GM21528 (cell line): ENCODE results near the gene SHMT2.

Experiments used
- ATAC-seq: cut with Tn5 transposase; IDR thresholded peaks from one replicate; pipeline ENCODE4 v1.9.1; 2021; ENCODE audit warnings: mild to moderate bottlenecking, moderate library complexity; ENCODE audit not compliant: unreplicated experiment, low FRiP score

The SHMT2 gene

DNA sequence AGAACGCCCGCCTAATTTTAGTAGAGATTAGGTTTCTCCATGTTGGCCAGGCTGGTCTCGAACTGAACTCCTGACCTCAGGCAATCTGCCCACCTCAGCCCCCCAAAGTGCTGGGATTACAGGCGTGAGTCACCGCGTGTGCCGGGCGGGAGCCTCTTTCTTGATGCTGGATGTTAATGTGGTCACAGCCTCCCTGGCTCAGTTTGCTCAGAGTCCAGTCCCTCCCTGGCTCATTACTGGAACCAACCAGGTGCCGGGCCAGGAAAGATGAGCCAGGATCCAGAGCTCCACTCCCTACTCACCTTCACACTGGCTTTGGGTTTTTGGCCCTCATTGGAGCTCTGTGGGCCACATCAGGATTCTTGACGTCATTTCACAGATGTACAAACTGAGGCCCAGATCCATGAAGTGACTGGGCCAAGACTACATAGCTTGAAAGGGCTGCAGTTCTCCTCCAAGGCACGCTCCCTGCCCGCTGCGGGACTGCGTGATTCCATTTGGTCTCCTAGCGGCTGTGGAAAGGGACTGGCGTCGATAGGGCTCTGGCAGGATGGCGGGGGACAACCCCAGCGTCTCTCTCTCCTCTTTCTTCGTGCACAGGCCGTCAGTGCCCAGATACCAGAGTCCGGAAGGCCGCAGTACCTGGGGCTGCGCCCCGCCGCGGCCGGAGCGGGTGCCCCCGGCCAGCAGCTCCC lies 5.1 kb upstream of the SHMT2 start:
- ATAC-seq, result no peak

DNA sequence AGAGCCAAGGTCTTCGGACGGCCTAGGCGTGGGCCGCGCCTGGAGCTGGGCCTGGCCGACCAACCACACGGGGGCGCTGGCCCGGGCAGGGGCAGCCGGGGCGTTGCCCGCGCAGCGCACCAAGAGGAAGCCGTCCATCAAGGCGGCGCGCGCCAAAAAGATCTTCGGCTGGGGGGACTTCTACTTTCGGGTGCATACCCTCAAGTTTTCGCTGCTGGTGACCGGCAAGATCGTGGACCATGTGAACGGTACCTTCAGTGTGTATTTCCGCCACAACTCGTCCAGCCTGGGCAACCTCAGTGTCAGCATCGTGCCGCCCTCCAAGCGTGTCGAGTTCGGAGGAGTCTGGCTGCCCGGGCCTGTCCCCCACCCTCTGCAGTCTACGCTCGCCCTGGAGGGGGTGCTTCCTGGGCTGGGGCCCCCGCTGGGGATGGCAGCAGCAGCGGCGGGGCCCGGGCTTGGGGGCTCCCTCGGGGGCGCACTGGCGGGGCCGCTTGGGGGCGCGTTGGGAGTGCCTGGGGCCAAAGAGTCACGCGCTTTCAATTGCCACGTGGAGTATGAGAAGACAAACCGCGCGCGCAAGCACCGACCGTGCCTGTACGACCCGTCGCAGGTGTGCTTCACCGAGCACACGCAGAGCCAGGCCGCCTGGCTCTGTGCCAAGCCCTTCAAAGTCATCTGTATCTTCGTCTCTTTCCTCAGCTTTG lies 4.4 kb upstream of the SHMT2 start:
- no peak for ATAC-seq

DNA sequence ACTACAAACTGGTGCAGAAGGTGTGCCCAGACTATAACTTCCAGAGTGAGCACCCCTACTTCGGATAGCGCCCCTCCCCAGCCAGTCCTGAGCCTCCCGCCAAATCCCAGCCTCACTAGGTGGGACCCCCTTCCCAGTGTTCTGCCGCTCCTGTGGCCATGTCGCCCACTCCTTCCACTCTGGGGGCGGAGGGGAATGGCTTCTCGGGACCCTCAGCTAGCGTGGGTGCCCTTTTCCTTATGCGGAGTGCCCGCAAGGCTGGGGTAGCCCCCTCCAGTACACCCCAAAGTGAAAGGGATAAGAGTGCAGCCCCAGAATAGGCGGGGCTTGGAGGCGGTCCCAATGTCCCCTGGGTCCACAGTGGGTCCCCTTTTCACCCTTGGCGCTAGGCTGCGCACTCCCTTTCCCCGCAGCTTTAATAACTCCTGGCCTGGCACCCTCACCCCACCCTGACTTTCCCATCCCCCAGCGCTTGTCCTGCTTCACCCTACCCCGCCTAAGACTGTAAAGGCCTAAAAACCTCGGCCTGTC lies 3.8 kb upstream of the SHMT2 start:
- no peak for ATAC-seq

DNA sequence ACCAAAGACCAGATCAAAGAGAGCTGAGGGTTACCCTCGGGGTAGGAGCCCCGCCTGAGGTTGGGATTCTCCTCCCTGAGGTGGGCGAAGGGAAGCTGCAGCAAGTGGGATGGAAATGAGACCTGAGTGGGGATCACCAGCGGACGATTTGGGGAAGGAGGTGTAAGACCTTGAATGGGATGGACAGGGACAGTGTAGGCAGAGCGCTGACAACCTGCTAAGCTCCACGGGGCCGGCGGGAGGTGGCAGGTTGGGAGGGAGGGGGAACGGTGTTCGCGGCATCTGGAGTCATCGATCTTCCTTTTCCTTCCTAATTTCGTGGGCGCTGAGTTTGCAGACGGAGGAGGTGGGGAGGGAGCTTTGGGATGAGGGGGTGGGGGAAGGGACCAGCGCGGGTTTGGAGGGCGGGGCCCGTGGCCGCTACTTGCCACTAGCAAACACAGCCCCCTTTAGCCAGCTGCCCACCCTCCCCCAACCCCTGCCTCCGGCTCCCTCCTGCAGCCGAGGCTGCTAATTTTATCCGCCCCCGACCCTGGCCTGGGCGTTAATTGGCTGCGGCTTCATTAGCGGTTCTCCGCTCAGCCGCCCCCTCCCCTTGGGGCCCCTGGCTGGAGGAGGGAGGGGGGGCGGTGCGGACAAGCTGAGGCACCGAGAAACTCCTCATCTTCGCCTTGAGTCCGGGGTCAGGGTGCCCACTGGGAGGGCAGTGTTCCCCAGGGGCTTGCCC lies 2.8 kb upstream of the SHMT2 start:
- no peak for ATAC-seq

DNA sequence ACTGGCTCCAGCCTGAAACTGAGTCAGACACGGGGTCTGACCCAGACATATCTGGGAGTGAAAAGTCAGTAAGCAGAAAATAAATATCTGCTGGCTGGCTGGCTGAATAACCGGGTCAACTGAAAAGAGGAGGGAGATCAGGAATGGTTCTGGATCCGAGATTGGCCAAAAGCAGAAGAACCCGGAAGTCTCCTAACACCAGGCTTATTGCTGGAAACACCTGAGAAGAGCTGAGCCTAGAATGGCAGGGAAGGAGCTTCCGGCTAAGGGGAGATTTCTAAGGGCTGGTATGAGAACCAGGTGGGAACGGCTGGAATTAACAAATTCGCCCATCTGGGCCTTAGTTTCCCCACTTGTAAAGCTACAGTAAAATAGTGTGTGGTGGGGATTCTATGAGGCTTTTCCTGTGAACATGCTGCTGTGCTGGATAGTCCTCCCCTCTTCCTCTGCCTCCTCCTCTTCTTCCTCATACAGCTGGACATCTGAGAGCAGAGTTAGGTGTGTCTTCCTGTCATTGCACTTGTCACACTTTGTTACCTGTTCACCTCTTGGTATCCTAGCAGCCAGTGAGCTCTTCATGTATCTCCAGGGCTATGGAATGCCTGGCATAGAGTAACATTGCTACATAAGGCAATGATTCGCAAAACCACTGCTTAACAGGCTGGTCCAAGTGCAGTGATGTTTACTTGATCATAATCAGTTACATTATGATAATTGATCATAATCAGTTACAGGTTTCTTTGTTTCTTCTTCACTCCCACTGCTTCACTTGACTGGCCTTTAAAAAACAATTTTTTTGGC lies 2.0 kb upstream of the SHMT2 start:
- ATAC-seq, result no peak

DNA sequence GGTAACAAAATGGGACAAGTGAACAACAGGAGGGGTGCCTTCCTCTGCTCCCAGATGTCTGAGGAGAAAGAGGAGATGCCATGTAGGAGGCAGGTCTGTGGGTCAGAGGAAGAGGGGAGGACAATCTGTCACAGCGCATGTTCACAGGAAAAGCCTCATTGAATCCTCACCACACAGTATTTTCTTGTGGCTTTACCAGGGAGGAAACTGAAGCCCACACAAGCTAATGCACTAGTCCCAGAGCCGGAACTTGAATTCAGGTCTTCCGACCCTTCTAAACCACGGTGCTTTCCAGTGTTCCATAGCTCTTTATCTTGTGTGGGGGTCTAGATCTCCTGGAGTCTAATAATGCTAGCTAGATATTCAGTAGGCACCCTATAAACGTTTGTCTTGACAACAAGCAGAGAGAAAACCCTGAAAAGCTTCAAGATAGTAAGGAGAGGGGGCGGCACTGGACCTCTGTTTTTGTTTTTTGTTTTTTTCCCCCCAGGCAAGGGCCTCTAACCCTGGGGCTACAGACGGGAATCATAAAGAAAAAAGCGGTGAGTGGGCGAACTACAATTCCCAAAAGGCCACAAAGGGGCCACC lies 371 bp upstream of the SHMT2 start:
- ATAC-seq, result no peak

DNA sequence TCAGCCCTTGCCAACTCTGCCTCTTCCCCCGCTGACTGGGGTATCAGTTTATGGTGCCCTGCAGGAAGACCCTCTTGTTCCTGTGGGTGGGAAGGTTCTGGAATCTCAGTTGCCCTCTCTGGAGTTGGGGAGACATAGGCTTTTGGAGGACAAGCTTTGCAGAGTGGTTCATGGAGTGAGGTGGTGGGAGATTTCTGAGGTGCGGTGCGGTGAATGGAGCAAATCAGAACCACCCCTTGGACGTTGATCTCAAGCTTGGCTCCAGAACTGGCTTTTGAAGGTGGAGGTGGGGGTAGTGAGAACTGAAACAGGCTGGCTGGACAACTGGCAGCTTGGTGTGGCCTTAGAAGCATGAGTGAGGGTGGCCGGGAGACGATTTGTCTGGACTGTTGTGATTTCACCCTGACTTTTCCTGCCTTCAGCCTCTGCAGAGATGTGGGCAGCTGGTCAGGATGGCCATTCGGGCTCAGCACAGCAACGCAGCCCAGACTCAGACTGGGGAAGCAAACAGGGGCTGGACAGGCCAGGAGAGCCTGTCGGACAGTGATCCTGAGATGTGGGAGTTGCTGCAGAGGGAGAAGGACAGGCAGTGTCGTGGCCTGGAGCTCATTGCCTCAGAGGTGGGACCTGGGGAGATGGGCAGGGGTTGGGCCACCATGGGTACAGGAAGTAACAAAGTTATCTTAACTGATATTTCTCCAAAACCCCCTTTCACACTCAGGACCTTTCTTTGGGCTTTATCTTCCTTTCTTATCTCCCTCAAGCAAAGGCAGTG lies 1.1 kb downstream of the SHMT2 start:
- no peak for ATAC-seq

DNA sequence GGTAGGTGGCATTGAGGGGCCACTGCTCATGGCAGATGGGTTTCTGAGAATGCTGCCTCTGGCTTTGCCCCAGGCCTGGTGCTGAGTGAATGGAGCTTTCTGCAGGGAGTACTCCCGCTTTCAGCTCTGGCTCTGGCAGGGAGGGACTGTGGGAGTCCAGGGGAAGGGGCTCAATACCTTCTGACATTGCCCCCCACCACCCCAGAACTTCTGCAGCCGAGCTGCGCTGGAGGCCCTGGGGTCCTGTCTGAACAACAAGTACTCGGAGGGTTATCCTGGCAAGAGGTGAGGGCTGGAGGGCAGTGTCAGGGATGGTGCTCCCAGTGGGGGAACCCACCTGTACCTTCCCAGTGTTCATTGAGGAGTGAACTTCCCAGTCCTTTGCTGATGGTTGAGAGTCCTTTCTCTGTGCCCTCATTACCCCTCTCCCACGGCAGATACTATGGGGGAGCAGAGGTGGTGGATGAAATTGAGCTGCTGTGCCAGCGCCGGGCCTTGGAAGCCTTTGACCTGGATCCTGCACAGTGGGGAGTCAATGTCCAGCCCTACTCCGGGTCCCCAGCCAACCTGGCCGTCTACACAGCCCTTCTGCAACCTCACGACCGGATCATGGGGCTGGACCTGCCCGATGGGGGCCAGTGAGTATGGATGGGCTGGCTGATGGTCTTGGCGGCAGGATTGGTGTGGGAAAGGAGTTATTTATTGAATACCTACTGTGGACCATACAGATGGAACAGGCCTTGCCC lies 1.9 kb downstream of the SHMT2 start:
- no peak for ATAC-seq

DNA sequence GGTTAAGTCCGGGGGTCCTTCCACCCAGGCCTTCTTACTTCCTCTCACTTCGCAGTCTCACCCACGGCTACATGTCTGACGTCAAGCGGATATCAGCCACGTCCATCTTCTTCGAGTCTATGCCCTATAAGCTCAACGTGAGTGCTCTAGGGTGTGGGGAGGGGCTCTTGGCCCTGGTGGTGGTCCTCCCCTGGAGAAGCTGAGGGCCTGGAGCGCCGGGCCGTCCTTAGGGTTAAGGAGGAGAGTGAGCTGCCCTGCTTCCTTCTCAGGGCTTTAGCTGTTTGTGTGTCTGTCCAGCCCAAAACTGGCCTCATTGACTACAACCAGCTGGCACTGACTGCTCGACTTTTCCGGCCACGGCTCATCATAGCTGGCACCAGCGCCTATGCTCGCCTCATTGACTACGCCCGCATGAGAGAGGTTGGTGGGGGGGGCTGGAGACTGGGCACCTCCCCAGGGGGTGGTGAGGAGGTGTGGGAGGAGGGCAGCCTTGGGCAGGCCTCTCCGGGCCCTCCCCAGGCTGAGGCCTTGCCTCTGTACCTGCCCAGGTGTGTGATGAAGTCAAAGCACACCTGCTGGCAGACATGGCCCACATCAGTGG lies 2.7 kb downstream of the SHMT2 start:
- no peak for ATAC-seq

DNA sequence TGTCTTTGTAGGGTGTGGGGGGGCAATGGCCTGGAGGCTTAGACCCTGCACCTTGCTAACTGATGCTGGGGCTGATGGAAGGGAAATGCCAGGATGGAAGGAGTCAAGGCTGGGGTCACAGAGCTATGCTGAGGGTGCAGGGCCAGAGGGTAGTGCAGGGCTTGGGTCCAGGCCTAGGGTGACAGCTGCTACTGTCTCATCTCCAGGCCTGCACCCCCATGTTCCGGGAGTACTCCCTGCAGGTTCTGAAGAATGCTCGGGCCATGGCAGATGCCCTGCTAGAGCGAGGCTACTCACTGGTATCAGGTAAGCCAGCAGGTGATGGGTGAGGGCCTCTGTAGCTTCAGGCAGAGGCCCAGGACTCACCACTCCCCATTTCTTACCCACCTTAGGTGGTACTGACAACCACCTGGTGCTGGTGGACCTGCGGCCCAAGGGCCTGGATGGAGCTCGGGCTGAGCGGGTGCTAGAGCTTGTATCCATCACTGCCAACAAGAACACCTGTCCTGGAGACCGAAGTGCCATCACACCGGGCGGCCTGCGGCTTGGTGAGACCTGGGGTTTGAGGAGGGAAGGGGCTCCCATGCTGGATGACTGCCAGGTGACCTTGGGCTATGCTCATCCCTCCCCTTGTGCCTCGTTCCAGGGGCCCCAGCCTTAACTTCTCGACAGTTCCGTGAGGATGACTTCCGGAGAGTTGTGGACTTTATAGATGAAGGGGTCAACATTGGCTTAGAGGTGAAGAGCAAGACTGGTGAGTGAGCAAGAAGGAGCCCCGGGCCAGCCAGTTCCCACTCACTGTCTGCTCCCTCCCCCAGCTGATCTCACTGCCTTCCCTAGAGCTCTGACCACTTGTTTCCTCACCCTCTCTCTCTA lies 4.1 kb downstream of the SHMT2 start:
- ATAC-seq, result no peak

DNA sequence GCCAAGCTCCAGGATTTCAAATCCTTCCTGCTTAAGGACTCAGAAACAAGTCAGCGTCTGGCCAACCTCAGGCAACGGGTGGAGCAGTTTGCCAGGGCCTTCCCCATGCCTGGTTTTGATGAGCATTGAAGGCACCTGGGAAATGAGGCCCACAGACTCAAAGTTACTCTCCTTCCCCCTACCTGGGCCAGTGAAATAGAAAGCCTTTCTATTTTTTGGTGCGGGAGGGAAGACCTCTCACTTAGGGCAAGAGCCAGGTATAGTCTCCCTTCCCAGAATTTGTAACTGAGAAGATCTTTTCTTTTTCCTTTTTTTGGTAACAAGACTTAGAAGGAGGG lies 4.7 kb downstream of the SHMT2 start:
- ATAC-seq, result no peak

DNA sequence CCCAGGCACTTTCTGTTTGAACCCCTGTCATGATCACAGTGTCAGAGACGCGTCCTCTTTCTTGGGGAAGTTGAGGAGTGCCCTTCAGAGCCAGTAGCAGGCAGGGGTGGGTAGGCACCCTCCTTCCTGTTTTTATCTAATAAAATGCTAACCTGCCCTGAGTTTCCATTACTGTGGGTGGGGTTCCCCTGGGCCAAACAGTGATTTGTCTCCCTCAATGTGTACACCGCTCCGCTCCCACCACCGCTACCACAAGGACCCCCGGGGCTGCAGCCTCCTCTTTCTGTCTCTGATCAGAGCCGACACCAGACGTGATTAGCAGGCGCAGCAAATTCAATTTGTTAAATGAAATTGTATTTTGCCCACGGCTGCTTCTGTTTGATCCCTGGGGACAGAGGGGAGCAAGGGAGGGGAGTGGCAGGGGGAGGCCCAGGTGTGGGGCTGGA lies 5.1 kb downstream of the SHMT2 start:
- ATAC-seq, result no peak

DNA sequence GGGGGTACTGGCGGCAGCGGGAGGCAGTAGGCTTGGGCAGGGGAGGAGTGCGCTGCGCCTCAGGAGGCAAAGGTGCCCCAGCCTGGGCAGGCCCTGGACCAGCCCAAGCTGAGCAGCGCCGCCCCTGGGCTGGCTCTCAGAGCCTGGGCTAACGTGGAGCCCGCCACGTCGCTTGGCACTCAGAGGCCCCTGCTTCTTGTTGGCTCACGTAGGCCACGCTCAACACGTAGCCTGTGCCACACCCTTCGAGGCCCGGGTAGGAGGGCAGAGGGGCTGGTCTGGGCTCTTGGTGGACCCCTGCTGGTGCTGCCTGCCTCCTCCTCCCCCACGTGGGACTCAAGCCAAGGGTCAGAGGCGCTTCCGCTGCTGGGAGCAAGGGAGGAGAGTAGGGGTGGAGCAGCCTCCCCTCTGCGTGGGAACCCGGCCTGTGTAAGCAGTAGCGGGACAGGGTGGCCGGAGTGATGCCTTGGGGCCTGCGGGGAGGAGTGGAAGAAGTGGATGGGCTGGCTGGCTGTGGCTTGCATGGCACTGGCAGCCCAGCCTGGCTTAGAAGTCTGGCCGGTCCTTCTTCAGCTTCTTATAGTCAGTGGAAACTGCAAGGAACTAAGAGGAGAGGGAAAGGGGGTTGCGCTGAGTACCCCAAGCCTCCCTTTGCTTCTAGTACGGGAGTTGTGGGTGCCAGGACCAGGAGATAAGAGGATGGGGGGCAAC lies 5.7 kb downstream of the SHMT2 start:
- ATAC-seq, result no peak

DNA sequence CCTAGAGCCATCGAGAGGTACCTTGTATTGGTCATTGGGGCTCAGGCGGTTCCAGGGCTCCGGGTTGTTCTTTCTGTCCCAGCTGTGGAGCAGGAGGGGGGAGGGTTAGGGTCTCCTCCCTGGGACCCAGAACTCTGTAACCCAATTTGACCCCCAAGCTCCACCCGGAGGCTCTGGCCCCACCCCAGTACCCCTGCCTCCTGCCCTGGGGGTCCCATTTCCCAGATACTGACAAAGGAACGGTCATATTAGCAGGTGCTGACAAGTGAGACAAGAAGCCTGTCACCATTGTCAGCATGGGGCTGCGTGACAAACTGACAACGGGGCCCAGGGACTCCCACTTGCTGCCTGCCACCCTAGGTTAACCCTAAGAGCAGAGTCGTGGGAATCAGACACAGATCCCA lies 6.2 kb downstream of the SHMT2 start:
- no peak for ATAC-seq

DNA sequence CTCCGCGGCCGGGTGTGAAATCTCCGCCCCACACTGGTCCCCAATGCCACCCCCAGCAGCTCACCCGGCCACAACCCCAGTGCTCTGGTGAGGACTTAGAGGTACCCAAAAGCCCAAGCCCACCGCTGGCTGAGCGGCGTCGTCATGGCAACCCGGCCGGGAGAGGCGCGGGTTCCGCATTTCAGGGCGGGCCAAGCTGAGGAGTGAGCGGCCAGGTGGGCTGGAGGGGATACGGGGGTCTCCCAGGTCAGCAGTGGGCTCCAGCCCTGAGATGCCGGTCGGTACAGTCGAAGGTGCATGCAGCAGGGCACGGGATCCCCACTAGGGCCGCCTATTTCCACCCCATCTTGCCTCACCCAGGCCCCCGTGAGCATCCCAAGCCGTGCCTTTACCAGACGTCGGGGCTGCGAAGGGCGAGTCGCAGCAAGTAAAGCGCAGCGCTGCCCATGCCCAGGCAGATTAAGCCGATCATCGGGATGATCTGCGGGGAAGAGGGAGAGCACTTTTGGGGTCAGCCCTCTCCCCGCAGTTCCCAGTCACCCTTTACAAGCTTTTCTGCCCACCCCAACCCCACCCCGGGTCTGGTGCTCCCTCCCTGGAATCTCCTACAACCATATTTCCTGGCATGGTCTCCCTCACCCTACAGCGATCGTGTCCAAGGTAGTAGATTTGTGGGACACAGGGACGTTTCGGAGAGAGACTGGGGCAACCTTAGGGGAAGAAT lies 6.9 kb downstream of the SHMT2 start:
- no peak for ATAC-seq

DNA sequence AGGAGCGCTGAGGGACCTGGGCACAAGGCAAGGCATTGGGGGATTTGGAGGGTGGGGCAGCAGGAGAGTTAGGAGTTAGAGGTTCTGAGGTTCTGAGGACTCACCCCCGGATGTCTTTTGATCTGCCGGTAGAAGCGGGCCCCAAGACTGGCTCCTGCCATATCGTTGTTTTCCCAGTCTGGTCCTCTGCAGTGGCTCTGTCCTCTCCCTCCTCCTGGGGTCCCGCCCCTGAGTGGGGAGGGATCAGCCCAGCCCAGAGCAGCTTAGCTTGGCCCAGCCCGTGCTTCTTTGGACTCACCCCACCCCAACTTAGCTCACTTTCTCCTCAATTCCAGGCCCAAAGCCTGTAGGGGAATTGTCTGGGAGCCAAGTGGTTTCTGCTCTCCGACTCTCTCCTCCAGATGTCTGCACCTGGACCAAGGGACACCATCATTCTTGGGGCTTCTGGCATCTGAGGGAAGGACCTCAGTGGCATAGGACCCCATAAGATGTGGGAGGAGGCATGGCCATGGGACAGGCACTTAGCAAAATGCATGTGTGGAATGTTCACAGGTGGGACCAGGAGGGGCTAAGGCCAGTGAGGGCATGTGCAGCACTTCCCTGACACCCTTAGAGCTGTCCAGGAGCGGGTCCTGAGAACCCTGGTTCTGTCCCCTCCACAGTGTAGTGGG lies 7.5 kb downstream of the SHMT2 start:
- no peak for ATAC-seq
